ENCODE results near the gene RAB40B.

The RAB40B gene

DNA sequence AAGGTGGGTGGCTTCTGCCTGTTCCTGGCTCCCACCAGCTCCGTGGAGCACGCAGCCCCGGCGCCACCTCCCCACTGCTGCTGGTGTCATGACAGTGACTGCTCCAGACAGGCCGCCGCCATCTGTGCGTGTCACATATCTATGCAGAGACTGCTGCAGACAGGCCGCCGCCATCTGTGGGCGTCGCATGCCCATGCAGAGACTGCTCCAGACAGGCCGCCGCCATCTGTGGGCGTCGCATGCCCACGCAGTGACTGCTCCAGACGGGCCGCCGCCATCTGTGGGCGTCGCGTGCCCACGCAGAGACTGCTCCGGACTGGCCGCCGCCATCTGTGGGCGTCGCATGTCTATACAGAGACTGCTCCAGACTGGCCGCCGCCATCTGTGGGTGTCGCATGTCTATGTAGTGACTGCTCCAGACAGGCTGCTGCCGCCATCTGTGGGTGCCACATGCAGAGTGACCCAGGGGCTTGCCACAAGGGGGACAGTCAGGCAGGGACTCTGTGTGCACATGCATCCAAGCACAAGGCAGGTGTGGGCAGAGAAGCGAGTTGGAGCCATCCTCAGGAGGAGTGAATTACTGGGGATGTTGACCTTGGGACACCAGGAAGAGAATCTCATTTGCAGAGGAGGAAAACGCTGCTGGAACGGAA is 14.7 kb upstream of the RAB40B start:
- no peak for DNase-seq

DNA sequence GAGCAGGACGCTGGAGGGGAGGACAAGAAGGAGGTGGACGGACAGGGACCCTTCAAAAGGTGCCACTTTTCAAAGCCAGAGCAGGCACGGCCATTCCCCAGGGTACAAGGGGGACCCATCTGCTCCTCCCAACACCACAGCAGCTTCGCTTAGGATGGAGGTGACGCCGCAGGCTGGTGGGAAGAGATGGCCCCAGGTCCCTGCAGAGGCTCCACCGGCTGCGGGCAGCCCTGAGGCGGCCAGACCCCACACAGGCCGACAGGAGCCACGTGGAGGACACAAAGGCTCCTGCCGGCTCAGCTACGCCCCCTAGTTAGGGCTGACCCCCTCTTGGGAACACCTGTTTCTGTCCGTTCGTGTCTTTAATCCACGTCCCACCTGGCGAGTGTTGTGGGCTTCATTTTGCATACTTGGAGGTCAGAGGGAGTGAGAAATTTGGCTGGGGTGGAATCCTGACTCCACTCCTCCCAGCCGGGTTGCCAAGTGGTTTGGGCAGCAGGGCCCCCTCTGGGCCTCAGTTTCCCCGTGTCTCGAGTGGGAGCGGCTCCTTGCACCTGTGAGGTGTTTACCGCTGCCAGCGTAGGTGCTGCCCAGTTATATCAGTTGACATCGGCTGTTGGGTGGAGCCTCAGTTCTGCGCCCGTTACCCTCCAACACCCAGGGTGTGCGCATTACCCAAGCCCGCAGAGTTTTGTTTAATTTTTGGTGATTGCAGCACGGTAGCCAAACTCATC is 12.2 kb upstream of the RAB40B start:
- DNase-seq: no peak

DNA sequence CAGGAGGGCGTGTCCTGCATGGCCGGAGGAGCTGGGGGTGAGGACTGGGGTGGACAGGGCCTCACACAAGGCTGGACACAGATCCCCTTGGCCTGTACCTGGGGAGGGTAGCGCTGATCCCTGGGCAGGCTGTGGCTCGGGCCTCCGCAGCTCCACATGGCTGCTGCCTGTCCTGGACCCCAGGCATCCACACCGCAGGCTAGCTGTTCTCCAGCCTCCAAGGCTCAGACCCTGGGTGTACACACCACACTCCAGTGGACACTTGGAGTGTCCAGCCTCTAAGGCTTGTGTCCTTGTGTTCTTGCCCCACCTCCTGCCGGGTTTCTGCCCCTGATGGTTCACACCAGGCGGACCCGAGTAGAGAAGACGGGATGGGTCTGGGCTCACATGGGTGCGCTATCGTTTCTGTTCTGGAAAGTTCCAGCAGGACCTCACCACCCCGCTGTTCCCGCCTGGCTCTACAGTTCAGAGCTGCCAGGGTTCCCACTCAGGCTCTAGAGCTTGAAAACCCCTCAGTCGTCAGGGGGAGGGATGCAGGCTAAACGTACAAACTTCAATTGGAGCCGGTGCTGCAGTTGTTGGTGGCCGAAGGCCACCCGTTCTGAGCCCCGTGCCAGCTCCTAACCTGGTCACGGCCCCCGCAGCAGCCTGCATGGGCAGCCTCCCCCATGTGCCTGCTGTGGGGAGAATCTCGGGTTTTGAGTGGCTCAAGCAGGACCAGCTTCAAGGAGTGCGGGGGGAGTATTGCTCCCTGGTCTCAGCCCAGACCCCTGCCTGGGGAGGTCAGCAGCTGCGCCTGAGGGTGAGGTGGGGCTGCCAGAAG is 11.4 kb upstream of the RAB40B start:
- no peak for DNase-seq

DNA sequence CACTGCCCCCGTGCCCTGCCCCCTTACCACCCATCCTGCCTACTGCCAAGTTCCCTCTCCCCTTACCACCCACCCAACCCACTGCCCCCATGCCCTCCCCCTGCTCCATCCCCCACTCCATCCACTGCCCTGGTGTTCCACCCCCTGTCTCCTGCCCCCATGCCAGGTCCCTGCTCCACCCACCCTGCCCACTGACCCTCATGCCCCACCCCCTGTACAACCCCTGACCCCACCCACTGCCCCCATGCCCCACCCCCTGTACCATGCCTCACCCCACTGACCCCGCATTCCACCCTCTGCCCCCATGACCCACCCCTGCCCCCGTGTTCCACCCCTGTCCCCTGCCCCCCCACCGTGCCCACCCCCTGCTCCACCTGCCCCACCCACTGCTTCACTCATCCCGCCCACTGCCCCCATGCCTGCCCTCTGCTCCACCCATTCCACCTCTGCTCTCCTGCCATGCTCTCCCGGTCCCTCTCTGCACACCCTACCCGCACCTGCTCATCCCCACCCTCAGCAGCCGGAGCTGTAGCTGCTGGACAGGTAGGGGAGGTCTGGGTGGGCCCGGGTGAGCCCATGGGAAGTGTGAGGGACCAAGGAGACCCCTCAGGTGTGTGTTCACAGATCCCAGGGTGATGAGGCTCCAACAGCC is 10.7 kb upstream of the RAB40B start:
- DNase-seq: no peak

DNA sequence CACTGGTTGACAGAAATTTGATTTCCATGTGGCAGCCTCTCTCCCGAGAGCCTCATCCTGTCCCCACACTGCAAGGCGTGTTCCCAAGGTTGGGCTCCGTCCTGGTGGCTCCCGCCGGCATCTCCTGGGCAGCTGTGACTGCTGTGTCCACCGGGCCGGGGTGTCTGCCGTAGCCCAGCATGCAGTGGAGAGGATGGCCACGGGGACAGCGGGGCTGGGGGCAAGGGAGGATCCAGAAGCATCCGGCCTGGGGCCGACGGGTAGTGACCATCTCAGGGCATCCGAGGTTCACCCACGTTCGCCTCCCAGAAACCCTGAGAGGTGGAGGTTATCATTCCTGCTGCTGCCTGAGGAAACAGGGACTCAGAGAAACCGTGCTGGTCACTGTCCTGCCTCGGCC is 7.3 kb upstream of the RAB40B start:
- no peak for DNase-seq

DNA sequence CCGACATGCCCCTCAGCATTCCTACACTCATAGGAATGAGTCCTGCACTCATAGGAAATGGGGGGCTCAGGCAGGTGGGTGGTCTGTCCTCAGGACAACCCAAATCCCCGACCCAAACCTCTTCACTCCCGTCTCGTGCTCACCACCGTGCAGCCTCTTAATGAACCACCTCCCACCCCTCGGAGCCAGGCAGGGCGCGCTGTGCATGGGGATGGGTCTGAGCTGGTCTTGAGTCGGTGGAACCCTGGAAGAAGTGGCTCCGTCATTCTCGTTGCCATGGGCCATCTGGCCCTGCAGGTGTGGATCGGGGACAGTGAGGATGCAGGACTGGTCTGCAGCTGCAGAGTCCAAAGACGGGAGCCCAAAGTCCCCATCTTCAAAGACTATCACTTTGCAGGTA is 6.4 kb upstream of the RAB40B start:
- DNase-seq: no peak

DNA sequence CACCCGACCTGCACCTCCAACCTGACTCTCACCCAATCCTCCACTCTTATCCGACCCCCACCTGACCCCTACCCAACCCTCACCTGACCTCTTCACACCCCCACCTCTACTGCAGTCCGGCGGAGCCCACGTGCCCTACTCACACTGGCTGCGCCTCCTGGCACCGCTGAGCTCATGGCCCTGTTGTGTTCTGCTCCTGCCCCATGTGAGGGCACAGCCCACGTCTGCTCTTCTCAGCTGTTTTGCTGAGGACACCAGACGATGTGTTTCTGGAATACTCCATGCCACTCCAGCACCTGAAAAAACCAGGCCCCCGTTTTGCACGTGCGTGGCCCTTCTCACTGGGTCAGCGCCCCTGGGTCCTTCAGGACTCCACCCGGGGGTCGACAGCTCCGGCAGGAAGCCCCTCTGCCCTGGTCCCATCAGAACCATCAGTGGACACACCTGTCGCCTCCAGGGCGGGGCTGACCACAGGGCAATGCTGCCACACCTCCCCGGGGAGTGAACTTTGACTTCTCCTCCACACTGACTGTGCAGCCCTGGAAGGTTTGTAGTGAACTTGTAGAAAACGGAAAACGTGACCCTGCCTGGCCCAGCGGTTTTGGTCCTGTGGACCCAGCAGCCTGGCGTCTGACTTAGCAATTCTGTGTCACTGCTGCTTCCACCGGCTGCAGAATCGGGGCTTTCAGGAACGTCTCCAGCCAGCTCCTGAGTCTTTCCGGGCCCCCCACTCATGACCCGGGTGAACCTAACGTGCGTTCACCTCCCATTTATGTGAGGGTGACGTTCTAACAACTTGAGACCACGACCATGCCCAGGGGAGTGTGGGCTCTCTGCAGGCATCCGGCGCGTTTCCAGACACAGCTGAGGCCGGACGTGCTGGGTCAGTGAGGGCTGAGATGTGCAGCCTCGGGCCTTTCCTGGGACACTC is 5.7 kb upstream of the RAB40B start:
- no peak for DNase-seq

DNA sequence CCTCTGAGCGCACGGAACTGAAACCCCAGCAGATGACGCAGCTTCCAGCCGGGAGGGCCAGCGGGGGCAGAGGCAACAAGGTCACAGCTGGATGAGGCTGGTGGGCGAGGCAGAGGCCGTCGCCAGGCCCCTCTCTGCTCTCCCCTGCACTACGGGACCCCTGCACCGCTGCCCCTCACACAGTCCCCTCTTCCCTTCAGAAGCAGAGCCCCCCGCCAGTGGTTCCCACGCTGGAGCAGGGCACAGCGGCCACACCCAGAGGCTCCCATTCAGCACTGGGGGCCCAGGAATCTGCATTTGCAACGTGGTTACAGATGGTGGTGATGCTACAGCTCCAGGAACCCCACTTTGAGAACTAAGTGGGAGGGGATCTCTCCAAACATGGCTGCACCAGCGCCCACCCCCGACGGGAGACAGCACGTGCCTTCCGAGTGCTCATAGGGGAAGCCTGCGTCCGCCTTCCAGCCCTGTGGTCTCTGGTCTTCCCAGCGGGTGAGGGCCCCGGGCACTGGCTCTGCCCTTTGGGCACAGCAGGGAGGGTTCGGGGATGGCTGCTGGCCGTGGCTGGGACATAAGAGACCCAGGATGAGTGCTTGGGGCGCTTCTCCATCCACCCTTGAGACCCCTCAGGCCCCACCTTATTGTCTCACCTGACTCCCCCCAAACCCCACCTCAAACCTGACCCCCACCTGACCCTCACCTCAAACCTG is 4.7 kb upstream of the RAB40B start:
- DNase-seq: no peak

DNA sequence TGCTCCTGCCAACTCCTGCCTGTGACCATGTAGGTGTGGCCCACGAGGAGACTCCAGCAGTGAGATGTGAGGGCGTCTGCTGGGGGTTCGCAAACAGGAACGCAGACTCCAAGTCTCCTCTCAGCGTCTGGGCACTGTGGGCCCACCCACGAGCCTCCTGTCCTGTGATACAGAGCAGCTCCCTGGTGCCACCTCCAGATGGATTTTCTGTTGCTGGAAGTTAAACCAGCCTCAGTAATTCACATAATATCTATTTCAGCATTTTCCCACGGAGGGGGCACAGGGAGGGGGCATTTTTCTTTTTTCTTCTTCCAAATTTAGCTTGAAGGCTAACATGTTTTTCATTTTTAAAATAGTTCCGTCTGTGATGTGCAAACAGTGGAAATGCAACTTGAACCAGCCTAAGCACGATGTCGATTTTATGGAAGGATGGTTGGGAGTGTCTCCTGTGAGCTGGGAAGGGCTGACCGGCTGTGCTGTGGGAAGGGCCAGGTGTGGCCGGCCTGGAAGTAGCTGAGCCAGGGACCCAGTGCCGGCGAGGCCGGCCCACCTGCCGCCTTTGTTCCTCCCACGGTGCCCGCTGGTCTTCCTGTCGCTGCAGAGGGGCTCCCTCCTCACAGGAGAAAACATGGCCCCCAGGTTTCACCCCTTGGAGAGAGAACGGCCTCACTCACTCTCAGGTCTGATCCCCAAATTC is 3.9 kb upstream of the RAB40B start:
- DNase-seq: no peak

DNA sequence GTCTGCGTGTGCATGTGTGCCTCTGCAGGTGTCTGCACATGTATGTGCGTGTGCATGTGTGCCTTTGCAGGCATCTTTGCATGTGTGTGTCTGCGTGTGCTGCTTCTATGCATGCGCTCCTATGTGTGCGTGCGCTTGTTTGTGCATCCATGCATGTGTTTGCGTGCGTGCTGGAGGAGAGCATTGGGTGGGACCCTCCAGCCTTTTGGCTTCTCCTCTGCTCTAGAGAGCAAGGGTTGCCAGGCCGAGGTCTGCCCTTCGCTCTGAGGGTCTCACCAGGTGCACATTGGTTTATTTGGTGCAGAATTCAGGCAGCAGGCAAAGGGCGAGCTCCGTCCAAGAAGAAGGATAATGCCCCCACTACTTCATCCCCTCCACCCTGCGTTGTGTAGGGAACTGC is 1.1 kb upstream of the RAB40B start:
- DNase-seq: no peak

DNA sequence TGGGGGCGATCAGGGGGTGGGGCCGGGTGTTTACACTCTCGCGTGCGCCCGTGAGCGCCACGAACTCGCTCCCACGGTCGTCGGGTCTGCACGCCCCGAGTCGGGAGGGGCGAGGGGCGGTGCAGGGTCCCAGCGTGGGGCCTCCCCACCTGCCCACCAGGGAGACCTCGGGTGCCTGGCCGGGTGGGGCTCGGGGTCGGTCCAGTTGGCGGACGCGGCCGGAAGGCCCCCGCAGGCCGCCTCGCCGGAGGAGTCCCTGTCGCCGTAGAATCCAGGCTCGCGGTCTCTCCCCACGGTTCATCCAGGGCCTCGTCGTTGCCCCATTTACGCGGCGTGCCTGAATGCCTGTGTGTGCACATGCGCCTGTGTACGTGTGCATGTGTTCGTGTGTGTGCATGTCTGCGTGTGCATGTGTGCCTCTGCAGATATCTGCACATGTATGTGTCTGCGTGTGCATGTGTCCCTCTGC is 510 bp upstream of the RAB40B start:
- no peak for DNase-seq

DNA sequence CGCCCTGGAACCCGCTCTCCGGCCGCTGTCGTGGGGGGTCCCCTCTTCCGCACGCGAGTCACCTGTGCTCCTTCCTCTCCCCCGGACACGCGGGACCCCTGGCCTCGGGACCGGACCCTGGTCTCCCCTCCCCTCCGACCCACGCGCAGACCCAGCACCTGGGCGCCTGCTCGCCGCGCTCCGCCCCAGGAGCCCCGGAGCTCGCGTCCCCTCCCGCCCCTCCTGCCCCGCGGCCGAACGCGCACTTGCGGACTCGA is 762 bp downstream of the RAB40B start:
- DNase-seq: no peak

DNA sequence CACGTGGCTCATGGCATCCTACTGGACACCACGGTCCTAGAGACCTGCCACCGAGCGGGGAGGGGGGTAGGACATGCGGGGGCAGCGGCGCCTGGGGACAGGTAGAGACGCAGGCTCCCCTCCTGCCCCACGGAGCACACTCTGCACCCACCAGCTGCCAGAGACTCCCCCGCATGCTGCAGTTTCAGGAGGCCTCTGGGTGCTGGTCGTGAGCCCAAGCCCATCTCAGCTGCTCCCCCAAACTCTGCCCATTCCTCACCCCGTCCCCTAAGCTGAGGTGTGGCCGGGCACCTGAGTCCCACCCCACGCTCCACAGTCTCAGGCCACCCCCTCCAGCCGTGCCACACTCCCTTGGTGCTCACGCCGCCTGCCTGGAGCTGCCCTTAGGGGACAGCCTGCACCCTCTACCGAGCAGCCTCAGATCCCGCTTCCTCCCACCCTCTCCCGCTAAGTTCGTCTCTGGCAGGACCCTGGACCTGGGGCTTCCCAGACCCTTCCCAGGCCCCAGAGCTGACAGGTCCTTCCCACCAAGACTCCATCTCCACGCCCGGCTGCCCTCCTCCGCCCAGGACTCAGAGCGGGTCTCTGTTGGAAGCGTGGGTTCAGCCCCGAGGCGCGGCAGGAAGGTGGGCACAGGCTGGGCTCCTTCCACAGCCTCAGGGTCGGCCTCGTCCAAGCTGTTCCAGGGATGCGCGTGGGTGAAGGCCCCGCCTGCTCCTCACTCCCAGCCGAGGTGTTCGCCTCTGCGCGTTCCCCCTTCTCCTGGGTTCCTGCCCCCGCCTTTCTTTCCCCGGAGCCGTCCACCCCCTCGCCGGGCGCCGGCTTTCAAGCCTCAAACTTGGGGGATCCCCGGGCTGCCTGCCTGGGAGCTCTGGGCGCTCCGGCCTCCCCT is 1.3 kb downstream of the RAB40B start:
- no peak for DNase-seq

DNA sequence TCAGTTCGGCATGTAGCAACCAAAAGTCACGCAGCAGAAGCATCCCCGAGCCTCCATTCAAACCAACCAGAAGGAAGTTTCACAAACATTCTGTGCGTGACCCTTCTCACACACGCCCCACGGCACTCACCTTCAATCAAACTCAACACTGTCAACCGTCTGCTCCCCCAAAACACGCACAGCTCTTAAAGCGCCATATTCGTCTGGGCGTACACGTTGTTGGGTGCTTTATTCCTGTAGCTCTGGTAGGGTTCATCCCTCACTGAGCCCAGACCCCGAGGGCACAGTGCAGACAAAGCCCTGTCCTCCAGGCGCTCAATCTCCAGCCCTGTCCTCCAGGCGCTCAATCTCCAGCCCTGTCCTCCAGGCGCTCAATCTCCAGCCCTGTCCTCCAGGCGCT is 2.2 kb downstream of the RAB40B start:
- DNase-seq: no peak

DNA sequence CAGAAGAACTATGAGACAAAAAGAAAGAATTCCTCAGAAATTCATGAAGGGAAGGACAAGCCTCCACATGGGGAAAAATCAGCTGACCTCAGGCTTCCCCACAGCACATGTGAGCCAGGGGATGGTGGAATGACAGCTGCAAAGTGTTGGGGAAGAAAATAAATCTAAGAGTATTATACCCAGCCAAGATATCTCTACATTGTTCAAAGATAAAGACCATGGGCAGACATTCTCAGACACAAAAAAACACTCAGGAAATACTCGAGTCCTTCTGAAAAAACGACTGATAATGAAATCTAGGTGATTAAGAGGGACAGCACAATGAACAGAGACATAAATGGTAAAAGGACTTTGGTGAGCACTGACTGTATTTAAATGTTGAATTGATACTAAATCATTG is 3.9 kb downstream of the RAB40B start:
- DNase-seq: no peak

DNA sequence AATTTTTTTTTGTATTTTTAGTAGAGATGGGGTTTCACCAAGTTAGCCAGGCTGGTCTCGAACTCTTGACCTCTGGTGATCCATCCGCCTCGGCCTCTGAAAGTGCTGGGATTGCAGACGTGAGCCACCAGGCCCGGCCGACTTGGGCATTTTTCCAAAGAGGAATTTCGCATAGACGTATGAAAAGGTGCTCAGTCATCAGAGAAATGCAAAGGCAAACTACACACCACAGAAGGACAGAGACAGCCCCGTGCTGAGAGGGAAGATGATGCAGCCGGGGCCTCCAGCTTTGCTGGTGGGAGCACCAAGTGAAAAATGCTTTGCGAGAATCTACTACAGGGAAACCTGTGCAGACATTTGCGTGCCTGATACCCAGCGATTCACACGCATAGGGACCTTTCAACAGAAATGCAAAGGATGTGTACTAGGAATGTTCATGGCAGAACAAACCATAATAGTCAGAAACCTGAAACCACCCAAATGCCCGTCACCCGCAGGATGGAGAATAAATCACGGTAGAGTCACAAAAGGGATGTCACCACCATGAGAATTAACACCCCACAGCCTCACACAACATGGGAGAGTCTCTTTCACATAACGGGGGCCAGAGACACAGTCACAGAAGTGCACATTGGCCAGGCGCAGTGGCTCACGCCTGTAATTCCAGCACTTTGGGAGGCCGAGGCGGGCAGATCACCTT is 5.2 kb downstream of the RAB40B start:
- DNase-seq: no peak

DNA sequence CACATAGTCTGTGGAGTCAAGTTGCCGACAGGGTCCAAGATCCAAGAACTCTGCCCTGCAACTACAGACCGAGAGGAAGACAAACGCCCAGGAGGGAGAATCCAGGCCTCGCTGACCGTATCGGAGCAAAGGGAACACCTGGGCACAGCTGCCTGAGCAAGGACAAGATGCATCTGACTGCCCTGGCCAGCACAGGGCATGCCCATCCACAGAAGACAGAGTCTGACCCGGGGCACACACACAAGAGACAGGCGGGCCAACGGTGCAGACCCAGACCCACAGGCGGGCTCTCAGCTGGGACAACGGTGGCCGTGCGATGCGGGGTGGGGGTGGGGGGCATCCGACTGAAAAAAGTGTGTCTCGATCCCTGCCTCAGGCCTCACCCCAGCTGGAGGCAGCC is 6.2 kb downstream of the RAB40B start:
- DNase-seq: no peak

DNA sequence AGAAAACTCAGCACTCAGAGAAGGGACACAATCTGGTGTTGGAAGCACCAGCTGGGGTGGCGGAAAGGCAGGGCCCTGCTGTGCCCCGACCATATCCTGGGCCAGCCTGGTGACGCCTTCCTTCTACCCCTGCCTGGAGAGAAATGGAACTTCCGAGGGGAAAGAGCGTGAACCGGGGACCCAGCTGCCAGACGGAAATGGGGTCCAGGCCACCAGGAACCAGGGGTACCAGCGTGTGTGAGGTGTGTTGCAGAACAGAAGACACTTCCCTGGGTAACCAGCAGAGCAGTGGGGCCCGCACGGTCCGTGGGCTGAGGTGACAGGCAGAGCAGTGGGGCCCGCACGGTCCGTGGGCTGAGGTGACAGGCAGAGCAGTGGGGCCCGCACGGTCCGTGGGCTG is 6.8 kb downstream of the RAB40B start:
- DNase-seq: no peak

DNA sequence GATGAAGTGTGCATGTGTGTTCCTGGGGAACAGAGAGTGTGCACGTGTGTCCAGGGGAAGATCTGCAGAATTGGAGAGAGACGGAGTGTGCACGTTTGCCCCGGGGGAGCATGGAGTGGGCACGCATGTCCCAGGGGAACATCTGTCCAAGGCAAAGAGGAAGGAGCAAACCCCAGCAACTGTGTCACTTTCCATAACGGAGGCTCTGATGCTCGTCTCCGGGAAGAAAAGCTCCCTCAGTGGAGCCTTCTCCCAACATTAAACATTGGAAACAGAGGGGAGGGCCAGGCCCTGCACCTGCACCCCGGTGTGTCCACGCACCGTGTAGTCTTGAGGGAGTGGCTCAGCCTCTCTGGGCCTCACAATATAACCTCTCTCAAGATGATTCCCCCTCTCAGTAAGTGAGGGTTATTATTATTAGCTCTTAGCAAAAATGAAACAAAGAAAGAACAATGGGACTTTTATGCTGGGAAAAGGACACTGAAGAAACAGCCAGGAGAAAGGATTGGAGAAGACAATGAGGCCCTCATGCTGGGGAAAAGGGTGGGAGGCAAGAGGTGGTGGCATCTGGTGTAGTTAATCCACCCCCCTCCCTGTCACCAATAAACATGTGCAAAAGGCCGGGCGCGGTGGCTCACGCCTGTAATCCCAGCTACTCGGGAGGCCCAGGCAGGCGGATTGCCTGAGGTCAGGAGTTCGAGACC is 7.6 kb downstream of the RAB40B start:
- no peak for DNase-seq

Data from NCI-H226 (cell line).